NCI-H1694 (cell line): ENCODE measurements around the gene NAGK.
"Not testable (repeated sequence)": the region's sequence is repeated elsewhere in the genome, so short reads cannot be mapped to it uniquely, and the experiment has no call there.

Source experiments
- DNase-seq: peaks from one replicate; lab custom pipeline; 2025; lab: John Stamatoyannopoulos, UW

NAGK gene

DNA sequence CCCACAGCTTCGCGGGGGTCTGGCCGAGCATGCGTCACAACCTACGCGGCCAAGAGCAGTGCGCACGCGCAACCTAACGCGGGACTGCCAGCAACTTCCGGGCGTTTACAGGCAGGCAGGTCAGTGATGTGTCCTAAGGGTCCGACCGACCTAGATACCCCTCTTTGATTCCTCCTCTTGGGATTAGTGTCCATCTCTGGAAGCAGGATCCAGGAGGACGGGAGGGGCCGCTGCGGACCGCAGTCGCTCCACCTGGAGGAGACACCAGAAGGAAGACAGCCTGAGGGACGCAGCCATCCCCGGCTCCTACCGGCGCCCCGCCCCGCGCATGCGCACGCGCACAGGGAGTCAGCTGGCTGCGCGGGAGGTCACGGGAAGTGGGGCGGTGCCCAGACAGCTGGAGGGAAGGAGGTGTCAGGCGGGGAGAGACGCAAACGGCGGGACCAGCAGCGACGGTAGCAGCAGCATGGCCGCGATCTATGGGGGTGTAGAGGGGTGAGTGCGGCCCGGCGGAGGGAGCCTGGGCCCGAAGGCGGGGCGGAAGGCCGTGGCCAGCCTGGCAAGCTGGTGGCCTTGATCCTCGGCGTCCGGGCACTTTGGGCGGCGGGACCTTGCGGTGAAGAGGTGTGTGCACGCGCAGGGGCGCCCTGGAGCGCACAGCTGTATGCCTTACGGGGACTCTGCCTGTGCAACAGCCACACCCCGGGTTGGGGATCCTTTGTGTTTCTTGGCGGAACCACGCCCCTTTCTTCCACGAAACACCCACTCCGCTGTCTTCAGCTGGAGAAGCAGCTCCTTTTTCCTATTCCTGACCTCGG lies at the start of gene NAGK:
Gene NAGK (plus strand): TSS at position 431 of the 818 bp plus-strand sequence. CDS start 36 bp downstream, at position 467.
- DNase-seq: peak; percentile 90

GRCh38 chr2:71019989-71020388 lies 48.5 kb upstream of the NAGK start:
- DNase-seq: not testable (repeated sequence)

GRCh38 chr2:71021394-71021793 lies 47.1 kb upstream of the NAGK start:
- not testable (repeated sequence) for DNase-seq

DNA sequence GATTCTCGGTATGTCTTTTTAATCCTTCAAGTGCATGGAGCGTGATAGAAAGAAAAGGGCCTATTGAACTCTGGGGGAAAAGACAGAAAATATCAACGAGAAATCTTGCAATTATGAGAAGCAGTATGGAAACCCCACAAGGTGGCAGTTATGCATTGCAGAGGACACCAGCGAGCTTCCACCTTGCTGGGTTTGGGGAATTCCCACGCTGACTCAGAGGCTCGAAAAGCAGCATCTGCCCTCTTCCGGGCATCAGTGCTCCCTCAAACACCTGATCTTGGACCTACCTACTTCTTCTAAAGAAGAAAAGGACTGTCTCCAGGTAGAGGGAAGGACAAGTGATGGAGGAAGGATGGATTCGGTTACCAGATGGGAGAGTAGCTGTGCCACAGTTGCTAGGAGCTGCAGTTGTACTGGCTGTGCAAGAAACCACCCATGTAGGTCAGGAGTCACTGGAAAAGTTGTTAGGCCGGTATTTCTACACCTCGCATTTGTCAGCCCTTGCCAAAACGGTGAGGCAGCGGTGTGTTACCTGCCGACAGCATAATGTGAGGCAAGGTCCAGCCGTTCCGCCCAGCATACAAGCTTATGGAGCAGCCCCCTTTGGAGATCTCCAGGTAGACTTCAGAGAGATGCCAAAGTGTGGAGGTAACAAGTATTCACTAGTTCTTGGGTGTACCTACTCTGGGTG lies 44.8 kb upstream of the NAGK start:
- DNase-seq: not testable (repeated sequence)

DNA sequence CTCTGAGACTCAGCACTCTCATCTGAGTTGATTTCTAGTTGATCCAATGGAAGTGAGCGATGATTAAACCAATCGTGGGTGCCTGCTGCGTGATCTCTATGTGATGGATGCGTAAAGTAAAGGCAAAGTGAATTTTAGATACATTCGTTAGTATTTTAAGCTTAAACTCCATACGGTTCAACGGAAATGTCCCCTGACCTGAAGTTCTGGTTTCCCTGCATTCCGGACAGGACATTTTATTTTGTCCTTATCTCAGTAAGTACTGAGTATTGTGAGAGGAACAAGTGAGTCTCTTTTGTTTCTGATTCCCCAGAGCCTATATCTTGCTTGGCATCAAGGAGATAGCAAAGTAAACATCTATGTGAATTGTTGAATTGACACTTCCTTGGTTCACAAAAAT lies 32.2 kb upstream of the NAGK start:
- DNase-seq: not testable (repeated sequence)

DNA sequence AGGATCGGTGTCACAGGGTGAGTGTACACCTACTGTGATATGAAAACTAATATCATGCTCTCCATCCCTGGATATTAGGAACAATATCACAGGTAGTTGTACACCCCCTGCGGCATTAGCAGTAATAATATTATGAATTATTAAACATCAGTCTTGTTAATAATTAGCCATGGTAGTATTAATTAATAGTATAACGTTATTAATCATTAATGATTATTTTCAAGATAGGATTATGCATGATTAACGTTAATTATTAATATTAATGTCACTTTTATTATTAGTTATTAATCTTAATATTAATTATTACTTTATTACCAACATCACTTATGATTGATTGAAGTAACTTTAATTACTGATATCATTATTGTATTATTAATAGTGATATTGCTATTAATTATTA lies 26.2 kb upstream of the NAGK start:
- DNase-seq: no peak

DNA sequence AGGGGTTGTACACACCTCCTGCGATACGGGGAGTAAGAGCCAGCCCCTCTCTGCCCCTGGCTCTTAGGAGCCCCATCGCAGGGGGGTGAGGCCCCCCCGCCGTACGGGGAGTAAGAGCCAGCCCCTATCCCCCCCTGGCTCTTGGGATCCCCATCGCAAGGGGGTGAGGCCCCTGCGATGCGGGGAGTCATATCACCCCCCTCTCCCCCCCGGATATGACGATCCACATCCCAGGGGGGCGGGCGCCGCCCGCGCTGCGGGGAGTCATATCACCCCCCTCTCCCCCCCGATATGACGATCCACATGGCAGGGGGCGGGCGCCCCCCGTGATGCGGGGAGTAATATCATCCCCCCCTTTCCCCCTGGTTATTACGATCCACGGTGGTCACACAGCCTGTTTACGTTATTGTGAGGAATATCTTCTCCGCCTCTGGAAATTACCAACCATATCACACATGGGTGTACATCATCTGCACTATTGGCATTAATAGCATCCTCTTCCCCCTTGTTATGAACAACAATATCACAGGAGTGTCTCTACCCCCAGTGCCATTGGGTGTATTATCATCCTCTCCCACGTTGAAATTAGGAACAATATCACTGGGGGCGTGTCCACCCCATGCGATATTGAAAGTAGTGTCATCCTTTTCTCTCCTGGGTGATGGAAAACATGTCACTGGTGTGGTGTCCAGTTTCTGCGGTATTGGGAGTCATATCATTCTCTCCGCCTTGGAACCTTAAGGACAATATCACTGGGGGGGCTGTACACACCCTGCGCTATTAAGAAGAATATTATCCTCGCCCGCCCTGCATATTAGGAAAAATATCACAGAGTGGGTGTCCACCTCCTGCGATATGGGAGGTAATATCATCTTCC lies 24.7 kb upstream of the NAGK start:
- DNase-seq: peak; percentile 3

DNA sequence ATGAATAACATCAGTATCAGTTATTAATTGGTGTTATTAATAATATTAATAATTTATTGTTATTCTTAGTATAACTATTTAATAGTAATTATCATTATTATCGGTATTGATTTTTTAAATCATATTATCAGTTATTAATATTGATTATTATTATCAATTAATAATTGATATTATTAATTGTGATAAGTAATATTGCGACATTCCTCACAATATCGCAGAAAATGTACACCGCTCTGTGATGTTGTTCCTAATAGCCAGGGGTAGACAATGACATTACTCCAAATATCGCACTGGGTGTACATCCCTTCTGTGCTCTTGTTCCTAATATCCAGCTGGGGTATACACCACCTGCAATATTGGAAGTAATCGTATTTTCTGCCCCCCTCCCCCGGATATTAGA lies 23.3 kb upstream of the NAGK start:
- DNase-seq: no peak

GRCh38 chr2:71045865-71046548 lies 22.4 kb upstream of the NAGK start:
- no peak for DNase-seq

GRCh38 chr2:71048096-71048495 lies 20.4 kb upstream of the NAGK start:
- no peak for DNase-seq

GRCh38 chr2:71049704-71050360 lies 18.6 kb upstream of the NAGK start:
- DNase-seq: not testable (repeated sequence)

DNA sequence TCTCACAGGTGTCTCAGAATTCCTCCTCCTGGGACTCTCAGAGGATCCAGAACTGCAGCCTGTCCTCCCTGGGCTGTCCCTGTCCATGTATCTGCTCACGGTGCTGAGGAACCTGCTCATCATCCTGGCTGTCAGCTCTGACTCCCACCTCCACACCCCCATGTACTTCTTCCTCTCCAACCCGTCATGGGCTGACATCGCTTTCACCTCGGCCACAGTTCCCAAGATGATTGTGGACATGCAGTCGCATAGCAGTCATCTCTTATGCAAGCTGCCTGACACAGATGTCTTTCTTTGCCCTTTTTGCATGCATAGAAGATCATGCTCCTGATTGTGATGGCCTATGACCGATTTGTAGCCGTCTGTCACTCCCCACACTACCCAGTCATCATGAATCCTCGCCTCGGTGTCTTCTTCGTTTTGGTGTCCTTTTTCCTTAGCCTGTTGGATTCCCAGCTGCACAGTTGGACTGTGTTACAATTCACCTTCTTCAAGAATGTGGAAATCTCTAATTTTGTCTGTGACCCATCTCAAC lies 13.2 kb upstream of the NAGK start:
- not testable (repeated sequence) for DNase-seq

- no peak for DNase-seq
These were observed 8.2 kb upstream of the NAGK start for GRCh38 chr2:71060211-71060610.

DNA sequence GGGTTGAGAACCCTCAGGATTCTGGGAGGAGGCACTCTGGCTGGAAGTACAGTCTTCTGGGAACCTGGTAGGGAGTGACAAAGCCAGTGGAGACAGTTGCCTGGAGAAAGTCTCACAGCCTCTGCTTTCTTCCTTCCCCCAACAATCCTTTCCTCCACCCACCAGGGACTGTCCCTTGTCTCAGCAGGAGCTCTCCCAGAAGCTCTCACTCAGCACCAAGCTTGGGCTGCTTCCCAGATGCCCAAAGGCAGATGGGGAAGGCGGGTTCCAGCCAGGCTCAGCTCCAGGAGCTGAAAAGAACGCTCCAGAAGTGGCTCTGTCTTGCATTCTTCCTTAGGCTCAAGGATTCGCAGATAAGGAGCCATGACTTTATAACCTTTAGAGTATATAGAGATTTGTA lies 7.6 kb upstream of the NAGK start:
- DNase-seq: no peak

DNA sequence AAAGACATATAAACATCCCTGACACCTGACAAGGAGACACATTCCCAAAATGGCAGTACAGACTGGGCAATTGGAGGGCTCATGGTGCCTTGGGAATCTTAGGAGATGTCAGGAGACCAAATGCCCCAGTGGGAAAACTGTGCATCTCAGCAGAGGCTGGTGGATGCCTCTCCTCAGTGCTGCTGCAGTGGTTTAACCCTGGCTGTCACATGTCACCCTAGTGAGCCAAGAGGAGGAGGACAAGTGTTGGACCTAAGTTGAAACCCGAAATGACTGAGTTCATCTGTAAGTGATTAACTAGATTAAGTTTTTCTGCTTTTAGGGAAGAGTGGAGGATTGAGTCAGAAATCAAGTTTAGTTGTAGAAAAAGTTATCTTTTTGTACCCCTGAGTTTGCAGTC lies 5.2 kb upstream of the NAGK start:
- DNase-seq: no peak

DNA sequence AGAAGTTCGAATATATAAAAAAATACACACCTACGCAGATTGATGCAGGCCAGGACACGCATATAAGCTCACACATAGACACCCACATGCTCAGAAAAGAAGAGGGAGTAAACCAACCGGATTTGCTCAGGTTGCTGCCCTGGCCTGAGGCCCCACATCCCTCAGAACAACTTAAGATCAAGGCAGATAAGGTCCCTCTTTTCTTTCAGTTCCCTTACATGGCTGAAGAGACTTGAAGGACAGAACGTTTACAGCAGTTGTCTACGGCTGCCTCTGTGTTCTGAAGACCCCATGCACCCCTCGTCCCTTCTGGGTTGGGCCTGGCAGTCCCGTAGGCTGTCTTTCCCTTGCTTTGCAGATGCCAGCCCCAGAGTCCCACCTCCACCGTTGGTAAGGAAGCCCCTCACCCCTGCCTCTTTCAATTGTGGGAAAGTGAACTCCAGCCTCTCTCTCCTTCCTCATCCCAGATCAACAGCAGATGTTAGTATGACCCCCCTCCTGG lies 4.3 kb upstream of the NAGK start:
- no peak for DNase-seq

- DNase-seq: no peak
These were observed 3.5 kb upstream of the NAGK start for GRCh38 chr2:71064754-71065621.

DNA sequence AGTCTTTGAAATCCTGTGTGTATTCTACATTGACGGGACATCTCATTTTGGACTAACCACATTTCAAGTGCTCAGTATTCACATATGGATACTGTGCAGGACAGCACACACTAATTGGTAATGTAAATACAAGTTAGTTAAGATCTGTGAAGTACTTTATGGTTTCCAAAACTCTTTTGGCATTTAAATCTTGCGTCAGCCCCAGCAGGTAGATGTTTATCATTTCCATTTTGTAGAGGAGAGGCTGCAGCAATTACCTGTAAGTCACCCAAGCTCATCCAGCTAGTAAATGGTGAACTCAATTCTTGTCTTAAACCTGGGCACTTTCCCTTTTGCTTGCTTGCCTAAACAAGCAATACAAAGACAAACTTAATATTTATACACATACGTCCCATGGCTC lies 1.6 kb upstream of the NAGK start:
- no peak for DNase-seq

DNA sequence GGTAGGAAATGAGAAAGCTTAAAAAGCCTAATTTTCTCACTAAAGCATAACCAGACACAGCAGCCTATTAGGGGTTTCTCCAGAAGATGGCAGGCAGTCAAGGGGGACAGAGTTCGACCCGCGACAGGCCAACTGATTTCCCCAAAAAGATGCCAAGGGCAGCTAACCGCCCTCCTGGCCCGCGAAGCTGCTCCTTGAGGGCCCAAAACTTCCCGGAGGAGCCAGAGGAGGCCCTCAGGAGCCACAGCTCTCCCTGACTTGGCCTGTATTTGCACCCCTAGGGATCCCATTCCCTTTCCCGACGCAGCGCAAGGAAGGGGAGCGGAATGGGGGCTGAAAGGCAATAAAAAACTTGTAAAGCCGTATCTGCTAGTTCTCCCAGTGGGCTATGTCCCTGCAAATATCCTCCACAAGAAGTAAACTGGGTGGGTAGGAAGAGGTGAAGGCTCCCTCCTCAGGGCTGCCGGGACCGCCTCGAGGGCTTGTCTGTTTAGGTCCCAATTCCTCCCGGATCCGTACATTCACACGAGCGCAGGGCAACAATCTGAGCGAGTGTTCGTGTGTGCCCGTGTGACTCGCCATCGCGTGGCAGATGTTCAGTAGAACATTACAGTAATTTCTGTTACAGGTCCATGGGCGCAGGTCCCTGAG lies 756 bp upstream of the NAGK start:
- DNase-seq: no peak
